Activated naive CD8-positive, alpha-beta T cell (primary cell): Measurements from ENCODE around the gene NSA2.
A peak's percentile ranks its signal among the peaks of the same experiment; 100 is the strongest.
"Not testable (repeated sequence)": the region's sequence is repeated elsewhere in the genome, so short reads cannot be mapped to it uniquely, and the experiment has no call there.

ENCODE experiments used
- H3K27ac Mint-ChIP-seq: one replicate; pipeline ENCODE4 v1.8.0; 2021; ENCODE audit warnings: mixed read lengths
- H3K27me3 Mint-ChIP-seq: one replicate; pipeline ENCODE4 v1.8.0; 2021; ENCODE audit warnings: mixed read lengths
- H3K36me3 Mint-ChIP-seq: one replicate; pipeline ENCODE4 v1.8.0; 2021; ENCODE audit warnings: mixed read lengths
- H3K4me1 Mint-ChIP-seq: one replicate; pipeline ENCODE4 v1.8.0; 2021; ENCODE audit warnings: low read depth, mixed read lengths
- H3K4me3 Mint-ChIP-seq: one replicate; pipeline ENCODE4 v1.8.0; 2021; ENCODE audit warnings: mild to moderate bottlenecking, mixed read lengths
- H3K9me3 Mint-ChIP-seq: one replicate; pipeline ENCODE4 v1.8.0; 2021; ENCODE audit warnings: low read depth, mixed read lengths

NSA2 gene

GRCh38 chr5:74766849-74767578, at the start of gene NSA2, which contains the start of gene GFM2:
Gene NSA2 (plus strand): TSS chr5:74767249. CDS start chr5:74767361, 112 bp downstream.
Gene GFM2 (minus strand): TSS chr5:74767117. CDS start chr5:74763742, 3,375 bp downstream.
- Mint-ChIP-seq H3K4me3 (peak within 1 kb of the TSS; percentile 100), H3K9me3 (no peaks in the 10 kb centered on the region), H3K27me3 (no peaks in the 10 kb centered on the region), H3K27ac (peak within 1 kb of the TSS; percentile 97), H3K36me3 (peaks cover 8% of the 10 kb centered on the region), H3K4me1 (peaks cover 41% of the 10 kb centered on the region)

GRCh38 chr5:74717596-74717995, 49.5 kb upstream of the NSA2 start:
- no peaks in the 10 kb centered on the region for H3K9me3 Mint-ChIP-seq
- peaks cover 19% of the 10 kb centered on the region for H3K36me3 Mint-ChIP-seq
- no peaks in the 10 kb centered on the region for H3K27me3 Mint-ChIP-seq
- H3K27ac Mint-ChIP-seq = no peak overlapping the region
- no peak overlapping the region for H3K4me3 Mint-ChIP-seq
- no peaks in the 10 kb centered on the region for H3K4me1 Mint-ChIP-seq

- no peaks in the 10 kb centered on the region for H3K4me1 Mint-ChIP-seq
- H3K4me3 Mint-ChIP-seq = no peak overlapping the region
- H3K27ac Mint-ChIP-seq = no peak overlapping the region
- no peaks in the 10 kb centered on the region for H3K9me3 Mint-ChIP-seq
- no peaks in the 10 kb centered on the region for H3K27me3 Mint-ChIP-seq
- H3K36me3 Mint-ChIP-seq = peaks cover 23% of the 10 kb centered on the region
Measured at GRCh38 chr5:74722271-74722670, 44.8 kb upstream of the NSA2 start.

- Mint-ChIP-seq H3K4me1 (no peaks in the 10 kb centered on the region), H3K27ac (no peak overlapping the region), H3K27me3 (no peaks in the 10 kb centered on the region), H3K36me3 (peaks cover 20% of the 10 kb centered on the region), H3K4me3 (no peak overlapping the region), H3K9me3 (no peaks in the 10 kb centered on the region)
Measured at GRCh38 chr5:74725331-74725730, 41.7 kb upstream of the NSA2 start.

GRCh38 chr5:74736759-74737158, 30.3 kb upstream of the NSA2 start:
- Mint-ChIP-seq H3K9me3 (no peaks in the 10 kb centered on the region), H3K4me3 (no peak overlapping the region), H3K27me3 (no peaks in the 10 kb centered on the region), H3K36me3 (peaks cover 6% of the 10 kb centered on the region), H3K27ac (no peak overlapping the region), H3K4me1 (no peaks in the 10 kb centered on the region)

- Mint-ChIP-seq H3K27ac (no peak overlapping the region), H3K4me1 (no peaks in the 10 kb centered on the region), H3K4me3 (no peak overlapping the region), H3K9me3 (no peaks in the 10 kb centered on the region), H3K36me3 (peaks cover 3% of the 10 kb centered on the region), H3K27me3 (no peaks in the 10 kb centered on the region)
Measured at GRCh38 chr5:74738406-74738805, 28.6 kb upstream of the NSA2 start.

- not testable (repeated sequence) for H3K4me1 Mint-ChIP-seq, H3K27me3 Mint-ChIP-seq, H3K9me3 Mint-ChIP-seq, H3K27ac Mint-ChIP-seq, H3K4me3 Mint-ChIP-seq
- H3K36me3 Mint-ChIP-seq = peaks cover 28% of the 10 kb centered on the region
Measured at GRCh38 chr5:74748742-74749141, 18.3 kb upstream of the NSA2 start.

GRCh38 chr5:74761241-74761640, 5.8 kb upstream of the NSA2 start:
- H3K4me3 Mint-ChIP-seq = no peak overlapping the region

GRCh38 chr5:74762599-74762998, 4.5 kb upstream of the NSA2 start:
- Mint-ChIP-seq H3K27me3 (no peaks in the 10 kb centered on the region), H3K36me3 (peaks cover 9% of the 10 kb centered on the region), H3K27ac (peak overlapping the region; percentile 8), H3K4me1 (peaks cover 43% of the 10 kb centered on the region), H3K4me3 (no peak overlapping the region), H3K9me3 (no peaks in the 10 kb centered on the region)

More at GRCh38 chr5:74761241-74761640, 5.8 kb upstream of the NSA2 start:
- no peaks in the 10 kb centered on the region for H3K27me3 Mint-ChIP-seq
- H3K9me3 Mint-ChIP-seq = peaks cover 3% of the 10 kb centered on the region
- no peak overlapping the region for H3K27ac Mint-ChIP-seq
- H3K4me1 Mint-ChIP-seq = peaks cover 40% of the 10 kb centered on the region
- H3K36me3 Mint-ChIP-seq = peaks cover 15% of the 10 kb centered on the region

- Mint-ChIP-seq H3K9me3 (no peaks in the 10 kb centered on the region), H3K4me3 (no peak overlapping the region), H3K27ac (no peak overlapping the region), H3K4me1 (peaks cover 49% of the 10 kb centered on the region), H3K36me3 (peaks cover 5% of the 10 kb centered on the region), H3K27me3 (no peaks in the 10 kb centered on the region)
Measured at GRCh38 chr5:74763504-74763903, 3.5 kb upstream of the NSA2 start.

GRCh38 chr5:74765201-74765600, 1.8 kb upstream of the NSA2 start:
- Mint-ChIP-seq H3K36me3 (peaks cover 3% of the 10 kb centered on the region), H3K27ac (no peak overlapping the region), H3K9me3 (no peaks in the 10 kb centered on the region), H3K27me3 (no peaks in the 10 kb centered on the region), H3K4me3 (peak overlapping the region; percentile 100), H3K4me1 (peaks cover 49% of the 10 kb centered on the region)

GRCh38 chr5:74765929-74766328, 1.1 kb upstream of the NSA2 start:
- Mint-ChIP-seq H3K27ac (no peak overlapping the region), H3K27me3 (no peaks in the 10 kb centered on the region), H3K9me3 (no peaks in the 10 kb centered on the region), H3K4me1 (peaks cover 49% of the 10 kb centered on the region), H3K36me3 (peaks cover 8% of the 10 kb centered on the region), H3K4me3 (peak overlapping the region; percentile 100)

- Mint-ChIP-seq H3K4me1 (peaks cover 46% of the 10 kb centered on the region), H3K36me3 (peaks cover 8% of the 10 kb centered on the region), H3K9me3 (no peaks in the 10 kb centered on the region), H3K27me3 (no peaks in the 10 kb centered on the region), H3K27ac (peak overlapping the region; percentile 97), H3K4me3 (peak overlapping the region; percentile 100)
Measured at GRCh38 chr5:74766418-74766848, 616 bp upstream of the NSA2 start.

- Mint-ChIP-seq H3K9me3 (no peaks in the 10 kb centered on the region), H3K4me1 (peaks cover 37% of the 10 kb centered on the region), H3K36me3 (peaks cover 7% of the 10 kb centered on the region)
Measured at GRCh38 chr5:74767579-74767913, 497 bp downstream of the NSA2 start.

GRCh38 chr5:74772359-74772758, 5.3 kb downstream of the NSA2 start:
- H3K9me3 Mint-ChIP-seq = no peaks in the 10 kb centered on the region
- no peak overlapping the region for H3K27ac Mint-ChIP-seq
- H3K4me3 Mint-ChIP-seq = no peak overlapping the region
- H3K36me3 Mint-ChIP-seq = peaks cover 9% of the 10 kb centered on the region
- H3K27me3 Mint-ChIP-seq = no peaks in the 10 kb centered on the region
- H3K4me1 Mint-ChIP-seq = peaks cover 22% of the 10 kb centered on the region

More at GRCh38 chr5:74767579-74767913, 497 bp downstream of the NSA2 start:
- Mint-ChIP-seq H3K27ac (peak overlapping the region; percentile 97), H3K4me3 (peak overlapping the region; percentile 100), H3K27me3 (no peaks in the 10 kb centered on the region)

- Mint-ChIP-seq H3K9me3 (no peaks in the 10 kb centered on the region), H3K4me3 (no peak overlapping the region), H3K36me3 (peaks cover 2% of the 10 kb centered on the region), H3K27me3 (no peaks in the 10 kb centered on the region), H3K27ac (no peak overlapping the region), H3K4me1 (peaks cover 3% of the 10 kb centered on the region)
Measured at GRCh38 chr5:74778609-74779008, 11.6 kb downstream of the NSA2 start.
